K562 (cell line): ENCODE measurements around the gene POLE2. TPM values are rescaled to one million over a fixed set of nuclear protein-coding genes. Genes with fewer than 3 reads are reported as not detected.
A peak's percentile ranks its signal among the peaks of the same experiment; 100 is the strongest.

Source experiments
- ATAC-seq: fragments of 200-7000 bp; cut with Tn5 transposase; 3 replicates; pipeline ENCODE4 v1.9.1; 2020; ENCODE audit warnings: moderate library complexity
- BruUV-seq: library from RNA; stranded (reverse); fragments of 400-500 nt; replicated peaks from 2 replicates; lab custom pipeline; 2021; lab: Mats Ljungman, UMichigan
- CTCF ChIA-PET: fragments of 300-600 bp; formaldehyde crosslinking; extraction: SDS; loops from one replicate; lab custom pipeline; 2021; ENCODE audit warnings: low intra/inter-chr PET ratio; lab: Yijun Ruan, JAX
- POLR2A ChIA-PET: fragments of 300-600, 350-650 bp; sonication (Branson Sonifier 250); formaldehyde crosslinking; extraction: SDS; loops from one replicate; lab custom pipeline; 2021; ENCODE audit warnings: antibody characterized with exemption, inconsistent platforms; lab: Yijun Ruan, JAX
- DNase-seq, 4 experiments: peaks; one replicate each; pipeline versions ENCODE4 v3.0.0 to v3.0.0-alpha.2; 2011 to 2018; ENCODE audit warnings: low spot score in 3 of 4, mixed read lengths in 3 of 4; ENCODE audit errors: extremely low read depth in 1 of 4
- FAIRE-seq: peaks from 2 replicates; lab custom pipeline; 2011; peaks lifted over from hg19 to GRCh38; lab: Jason Lieb, UNC
- H2AFZ ChIP-seq: 2 replicates; pipeline ENCODE4 v1.6.0; 2011; ENCODE audit warnings: low read depth, low read length, control low read depth, inconsistent platforms
- H3K27ac ChIP-seq: fragments of 200-600 bp; 3 replicates; pipeline ENCODE4 v1.8.0; 2011; ENCODE audit warnings: low read depth, mild to moderate bottlenecking, control low read depth, inconsistent platforms, low read length, moderate library complexity, mixed read lengths; ENCODE audit errors: extremely low read depth
- H3K27me3 ChIP-seq, 2 experiments: fragments of 300-600 bp in 1 of 2; 2 replicates in 1 of 2; 3 replicates in 1 of 2; pipeline versions ENCODE4 v1.6.0 to v1.8.0; 2011; ENCODE audit warnings: inconsistent platforms in 2 of 2, low read length in 2 of 2, mild to moderate bottlenecking in 1 of 2, mixed read lengths in 1 of 2, moderate library complexity in 1 of 2; ENCODE audit not compliant: control insufficient read depth in 2 of 2, insufficient read depth in 2 of 2
- H3K36me3 ChIP-seq: fragments of 300-600 bp; 3 replicates; pipeline ENCODE4 v1.8.0; 2011; ENCODE audit warnings: mild to moderate bottlenecking, low read length, inconsistent platforms; ENCODE audit not compliant: control insufficient read depth, insufficient read depth
- H3K4me1 ChIP-seq, 2 experiments: fragments of 200-600 bp in 1 of 2; replicated peaks in 1 of 2; 2 replicates in 1 of 2; 3 replicates in 1 of 2; pipeline versions ENCODE4 v1.5.1 to v1.8.0; 2011; ENCODE audit warnings: inconsistent platforms in 2 of 2, low read length in 2 of 2, mild to moderate bottlenecking in 1 of 2, mixed read lengths in 1 of 2, moderate library complexity in 1 of 2; ENCODE audit not compliant: control insufficient read depth in 2 of 2, insufficient read depth in 2 of 2
- H3K4me2 ChIP-seq: 2 replicates; pipeline ENCODE4 v1.6.1; 2011; ENCODE audit warnings: low read length, control low read depth, inconsistent platforms, mixed read lengths; ENCODE audit not compliant: insufficient read depth
- H3K4me3 ChIP-seq: fragments of 200-600 bp; sonication (generic), shearing (Covaris generic); 2 replicates; pipeline ENCODE4 v1.5.1; 2016; ENCODE audit warnings: control low read depth, inconsistent platforms
- H3K79me2 ChIP-seq: fragments of 200-600 bp; 3 replicates; pipeline ENCODE4 v1.8.0; 2011; ENCODE audit warnings: low read length, inconsistent platforms; ENCODE audit not compliant: control insufficient read depth, insufficient read depth
- H3K9ac ChIP-seq, 2 experiments: 2 replicates each; pipeline versions ENCODE4 v1.6.0 to v1.6.1; 2011; ENCODE audit warnings: low read depth in 2 of 2, low read length in 2 of 2, control low read depth in 1 of 2, inconsistent platforms in 1 of 2, mild to moderate bottlenecking in 1 of 2, mixed read lengths in 1 of 2; ENCODE audit not compliant: insufficient read depth in 1 of 2
- H3K9me1 ChIP-seq: one replicate; pipeline ENCODE4 v1.6.0; 2011; ENCODE audit warnings: inconsistent platforms, mild to moderate bottlenecking, low read length, moderate library complexity; ENCODE audit not compliant: control insufficient read depth, insufficient read depth
- H3K9me3 ChIP-seq: replicated peaks from 2 replicates; pipeline ENCODE4 v1.5.1; 2011; ENCODE audit warnings: low read depth, low read length, inconsistent platforms; ENCODE audit not compliant: control insufficient read depth, insufficient read depth
- H4K20me1 ChIP-seq: replicated peaks from 2 replicates; pipeline ENCODE4 v1.6.1; 2011; ENCODE audit warnings: low read length, inconsistent platforms, mixed read lengths; ENCODE audit not compliant: control insufficient read depth, insufficient read depth
- CBFA2T2 ChIP-seq: fragments of 450-650 bp; conservative IDR thresholded peaks from 2 replicates; pipeline ENCODE4 v1.6.1; 2017; ENCODE audit warnings: mild to moderate bottlenecking
- DIDO1 ChIP-seq: fragments of 450-650 bp; IDR thresholded peaks from 2 replicates; pipeline ENCODE4 v1.6.1; 2016; ENCODE audit warnings: low read depth, missing biosample characterization, missing genetic modification characterization
- EP400 ChIP-seq: fragments of 450-650 bp; IDR thresholded peaks from 2 replicates; pipeline ENCODE4 v1.6.1; 2017; ENCODE audit warnings: antibody characterized with exemption, mild to moderate bottlenecking, moderate library complexity
- HDAC2 ChIP-seq: fragments of 450-650 bp; IDR thresholded peaks from 2 replicates; pipeline ENCODE4 v1.6.1; 2016; ENCODE audit warnings: mild to moderate bottlenecking
- HES1 ChIP-seq: fragments of 450-650 bp; IDR thresholded peaks from 2 replicates; pipeline ENCODE4 v1.6.1; 2016; ENCODE audit warnings: low read depth, mild to moderate bottlenecking, moderate library complexity
- KAT8 ChIP-seq: fragments of 450-650 bp; IDR thresholded peaks from 2 replicates; pipeline ENCODE4 v1.6.1; 2016; ENCODE audit warnings: low read depth, mild to moderate bottlenecking
- KLF13 ChIP-seq: fragments of 450-650 bp; IDR thresholded peaks from 2 replicates; pipeline ENCODE4 v1.6.1; 2016; ENCODE audit warnings: missing genetic modification characterization, low read depth, mild to moderate bottlenecking, missing compliant biosample characterization, moderate library complexity, borderline replicate concordance
- KLF16 ChIP-seq: IDR thresholded peaks from 2 replicates; pipeline ENCODE4 v1.6.1; 2016; ENCODE audit warnings: antibody characterized with exemption
- LARP7 ChIP-seq: fragments of 450-650 bp; IDR thresholded peaks from 2 replicates; pipeline ENCODE4 v1.6.1; 2016
- NUFIP1 ChIP-seq: fragments of 450-650 bp; IDR thresholded peaks from 2 replicates; pipeline ENCODE4 v1.6.1; 2018; ENCODE audit not compliant: partially characterized antibody
- SIN3B ChIP-seq: fragments of 450-650 bp; IDR thresholded peaks from 2 replicates; pipeline ENCODE4 v1.6.1; 2017; ENCODE audit warnings: low read depth, mild to moderate bottlenecking, moderate library complexity
- SIRT6 ChIP-seq: IDR thresholded peaks from one replicate; pipeline ENCODE4 v1.6.1; 2012; ENCODE audit warnings: low read depth, mild to moderate bottlenecking, control low read depth, inconsistent platforms, low read length, moderate library complexity
- ZBTB11 ChIP-seq, 3 experiments: fragments of 200-800 bp in 1 of 3; fragments of 250-450 bp in 1 of 3; fragments of 450-650 bp in 1 of 3; sonication (Bioruptor Pico) in 1 of 3; sonication (Bioruptor generic) in 1 of 3; formaldehyde crosslinking in 1 of 3; IDR thresholded peaks; 2 replicates each; pipeline versions ENCODE4 v1.6.1 to v1.8.0; 2016 to 2022; ENCODE audit warnings: mild to moderate bottlenecking in 2 of 3, missing genetic modification characterization in 2 of 3, missing compliant biosample characterization in 1 of 3, moderate library complexity in 1 of 3
- ZNF232 ChIP-seq: sonication (generic); formaldehyde crosslinking; IDR thresholded peaks from 2 replicates; pipeline ENCODE4 v1.8.0; 2022; ENCODE audit warnings: mild to moderate bottlenecking, missing genetic modification reagents
- ZNF277 ChIP-seq: fragments of 250-450 bp; sonication (Bioruptor Pico); IDR thresholded peaks from 2 replicates; pipeline ENCODE4 v1.8.0; 2022; ENCODE audit warnings: inconsistent platforms, mild to moderate bottlenecking, moderate library complexity, borderline replicate concordance
- ZNF316 ChIP-seq: fragments of 450-650 bp; IDR thresholded peaks from 2 replicates; pipeline ENCODE4 v1.6.1; 2016
- ZNF644 ChIP-seq: fragments of 200-800 bp; sonication (Bioruptor generic); IDR thresholded peaks from 2 replicates; pipeline ENCODE4 v1.6.1; 2016; ENCODE audit warnings: low read depth, missing genetic modification characterization, missing compliant biosample characterization
- WGBS: fragments of 100-300 bp; shearing (Covaris generic); methylation state at CpG from one replicate; pipeline ENCODE4 v1.1.6; 2016; ENCODE audit warnings: low coverage, mixed read lengths; ENCODE audit not compliant: insufficient coverage; ENCODE audit errors: missing lambda C conversion rate; 5-methylcytosine and 5-hydroxymethylcytosine counted together
- in situ Hi-C: fragments of 300-500 bp; cut with MboI; formaldehyde crosslinking; loops from 4 replicates; pipeline ENCODE4 v1.15.0; 2018; ENCODE audit warnings: inconsistent platforms, mixed read lengths
- intact Hi-C: fragments of 100-400 bp; cut with micrococcal nuclease; formaldehyde crosslinking; loops from 2 replicates; pipeline ENCODE4 v1.14.2; 2022
- polyA plus RNA-seq, 8 experiments: library from polyadenylated mRNA; depleted of rRNA in 4 of 8; stranded (reverse) in 5 of 8; unstranded in 3 of 8; fragments of >200 nt; fragmentation: Nextera tagmentation in 2 of 8; fragmentation: Illumina TruSeq in 1 of 8; extraction: Ambion mirVana in 2 of 8; extraction: Trizol in 1 of 8; gene quantifications; 2 replicates each; pipeline versions ENCODE4 v1.2.1 to v1.2.3, GENCODE V29; 2011 to 2014; ENCODE audit warnings: inconsistent platforms in 1 of 8, missing spikeins in 1 of 8
- total RNA-seq, 7 experiments: library from RNA; depleted of rRNA in 6 of 7; stranded (reverse); fragments of >200 nt in 6 of 7; fragmentation: Illumina TruSeq in 2 of 7; extraction: Trizol in 2 of 7; gene quantifications; 2 replicates each; pipeline versions ENCODE4 v1.2.1 to v1.2.3, GENCODE V29; 2011 to 2021; ENCODE audit warnings: low replicate concordance in 1 of 7

The POLE2 gene
- total and polyA plus RNA-seq, 9 of the 15 experiments (the other 6 are each of a cell fraction or from before 2014, with no cell fraction given) = 30.7 to 78.4 (median 55.4) TPM

- Histone ChIP-seq H3K27ac (peak overlapping the region; percentile 66; the same call in 1 of the 3 replicates), H3K4me1 (peaks cover 13 to 25% of the 10 kb centered on the region in 2 experiments), H3K9me1 (no peaks in the 10 kb centered on the region), H3K4me3 (no peak overlapping the region), H3K36me3 (no peaks in the 10 kb centered on the region), H3K9me3 (no peaks in the 10 kb centered on the region), H3K9ac (peak overlapping the region in 1 of 2 experiments; percentile 39; a peak in 2 of 4 replicates), H3K4me2 (no peak overlapping the region), H4K20me1 (no peaks in the 10 kb centered on the region), H3K27me3 (no peaks in the 10 kb centered on the region), H3K79me2 (peaks cover 25% of the 10 kb centered on the region), H2AFZ (no peak overlapping the region)
- CTCF ChIA-PET = interaction anchor here (0.6 kb wide), 1 partner anchor 26 kb away, joined by 3 read pairs; the partner anchor contains the start of genes MGAT2 and RPL36AL
- 0% methylated on average over 4 of the region's 4 CpGs for WGBS
- peak; percentile 67 for ATAC-seq
- POLR2A ChIA-PET = interaction anchor here (0.5 to 2.4 kb wide), 5 partner anchors 9 to 110 kb away, joined by 3 to 14 read pairs (median 5); partner anchors contain the start of genes MGAT2, RPL36AL and RPS29
- FAIRE-seq = peak; percentile 92
- intact Hi-C loops (loop anchor here (1.0 kb wide), 1 partner anchor 8 kb away; the partner anchor contains the start of gene RPS29), in situ Hi-C loops (no loop called here)
- BruUV-seq = no TSS peak
- DNase-seq = peak; percentile 17 to 83 (median 48)
- no peak; the same call in 1 of the 2 replicates for TF ChIP-seq HDAC2
- peak; percentile 55; the same call in 1 of the 2 replicates for TF ChIP-seq EP400
- peak; percentile 80 for TF ChIP-seq CBFA2T2
- TF ChIP-seq KLF13 = no peak
- no peak for TF ChIP-seq LARP7
- TF ChIP-seq HES1 = no peak
- no peak for TF ChIP-seq DIDO1 (tag)
- TF ChIP-seq ZNF316 = no peak
- 0 out of 6 replicates have a peak, but pooled peaks of 1 of the 3 experiments have one; percentile 37 for TF ChIP-seq ZBTB11 (CRISPR knock-in tag; IDR thresholded peaks at IDR 0.05)
- peak; percentile 56; the same call in 1 of the 2 replicates for TF ChIP-seq KLF16
- no peak for TF ChIP-seq ZNF232
- TF ChIP-seq KAT8 = no peak
- TF ChIP-seq SIRT6 = no peak
- peak; percentile 42; the same call in 1 of the 2 replicates for TF ChIP-seq ZNF644
- no peak for TF ChIP-seq NUFIP1
- no peak for TF ChIP-seq ZNF277 (CRISPR knock-in tag)
- no peak for TF ChIP-seq SIN3B
Measured at GRCh38 chr14:49594347-49595091, 93.5 kb downstream of the POLE2 start.
